WI38 (cell line): ENCODE measurements around the gene DNAJC16.

Source experiments
- H3K4me3 ChIP-seq: 2 replicates; pipeline ENCODE4 v1.5.1; 2011; ENCODE audit warnings: low read depth, mild to moderate bottlenecking, control low read depth, low read length
- CTCF ChIP-seq: IDR thresholded peaks from 2 replicates; pipeline ENCODE4 v1.5.1; 2012; ENCODE audit warnings: low read depth, mild to moderate bottlenecking, control low read depth, low read length

DNAJC16 gene

GRCh38 chr1:15578921-15579682, 52.5 kb downstream of the DNAJC16 start:
- no peak overlapping the region for H3K4me3 ChIP-seq
- TF ChIP-seq CTCF = no peak

- TF ChIP-seq CTCF = no peak
- H3K4me3 ChIP-seq = no peak overlapping the region
Measured at GRCh38 chr1:15579683-15580047, 53.0 kb downstream of the DNAJC16 start.

GRCh38 chr1:15583016-15583706, 56.5 kb downstream of the DNAJC16 start:
- no peak overlapping the region for H3K4me3 ChIP-seq

GRCh38 chr1:15584489-15585363, 58.1 kb downstream of the DNAJC16 start, which contains the start of gene AGMAT:
AGMAT (minus strand) TSS chr1:15585051; CDS start chr1:15584967, 84 bp downstream.
- H3K4me3 ChIP-seq = peak within 1 kb of the TSS; percentile 31
- peak; percentile 28; the same call in 1 of the 2 replicates for TF ChIP-seq CTCF

More at GRCh38 chr1:15583016-15583706, 56.5 kb downstream of the DNAJC16 start:
- TF ChIP-seq CTCF = no peak

- TF ChIP-seq CTCF = no peak
Measured at GRCh38 chr1:15592285-15592684, 65.6 kb downstream of the DNAJC16 start.

GRCh38 chr1:15595809-15596617, 69.4 kb downstream of the DNAJC16 start:
- H3K4me3 ChIP-seq = no peak overlapping the region
- no peak for TF ChIP-seq CTCF

More at GRCh38 chr1:15592285-15592684, 65.6 kb downstream of the DNAJC16 start:
- no peak overlapping the region for H3K4me3 ChIP-seq
